ENCODE measurements around the gene DNAJC27. TPM values are rescaled to one million over a fixed set of nuclear protein-coding genes. Genes with fewer than 3 reads are reported as not detected.

Gene DNAJC27
- total RNA-seq, 4 donors from 2014 or later: 12.8 to 23.4 (median 14.0) TPM

- peak in 1 of 2 donors; percentile 65 for TF ChIP-seq POLR2A (IDR thresholded peaks at IDR 0.05)
- TF ChIP-seq CTCF (IDR thresholded peaks at IDR 0.05): no peak
- TF ChIP-seq EP300 (IDR thresholded peaks at IDR 0.05): peak in 1 of 2 donors; percentile 24
Measured at GRCh38 chr2:24920098-24920808, 51.5 kb downstream of the DNAJC27 start, which contains the start of gene ADCY3. ADCY3 (minus strand) TSS chr2:24920237; CDS start chr2:24918987, 1,250 bp downstream.

GRCh38 chr2:24919506-24920097 is 52.2 kb downstream of the DNAJC27 start:
- WGBS, 2 donors: 0 to 2% methylated on average over 19 to 47 of the region's 76 CpGs
- TF ChIP-seq CTCF (IDR thresholded peaks at IDR 0.05): no peak
- TF ChIP-seq EP300 (IDR thresholded peaks at IDR 0.05): no peak
- no peak for TF ChIP-seq POLR2A (IDR thresholded peaks at IDR 0.05)
- Histone ChIP-seq H3K4me3 (peak overlapping the region; percentile 52 to 90 (median 72)), H3K4me1 (peaks cover 0 to 58% (median 44%) of the 10 kb centered on the region in 4 donors), H3K27ac (peak overlapping the region; percentile 71 to 95 (median 84)), H3K9me3 (no peaks in the 10 kb centered on the region), H3K27me3 (no peaks in the 10 kb centered on the region), H3K36me3 (peaks cover 0 to 16% (median 0%) of the 10 kb centered on the region in 3 donors)
- no peak for DNase-seq (ENCODE audit: low spot score in 2 of 2)

More at GRCh38 chr2:24920098-24920808, 51.5 kb downstream of the DNAJC27 start, which contains the start of gene ADCY3:
- Histone ChIP-seq H3K36me3 (peaks cover 0 to 13% (median 0%) of the 10 kb centered on the region in 3 donors), H3K27ac (peak within 1 kb of the TSS; percentile 78 to 95 (median 88)), H3K9me3 (no peaks in the 10 kb centered on the region), H3K4me3 (peak within 1 kb of the TSS; percentile 57 to 90 (median 82)), H3K4me1 (peaks cover 0 to 51% (median 39%) of the 10 kb centered on the region in 4 donors), H3K27me3 (no peaks in the 10 kb centered on the region)
- WGBS, 2 donors: 1% methylated on average over 55 to 68 of the region's 103 CpGs
- peak in 1 of 2 donors; percentile 51 for DNase-seq (ENCODE audit: low spot score in 2 of 2)

- peak in 1 of 2 donors; percentile 20 for TF ChIP-seq EP300 (IDR thresholded peaks at IDR 0.05)
- no peak for TF ChIP-seq CTCF (IDR thresholded peaks at IDR 0.05)
- no peak for TF ChIP-seq POLR2A (IDR thresholded peaks at IDR 0.05)
- H3K9me3 ChIP-seq: no peaks in the 10 kb centered on the region
- WGBS, 2 donors: 23 to 45% methylated on average over 13 of the region's 13 CpGs
- H3K36me3 ChIP-seq: peaks cover 0 to 16% (median 0%) of the 10 kb centered on the region in 3 donors
- DNase-seq (ENCODE audit: low spot score in 2 of 2): no peak
- H3K27me3 ChIP-seq: no peaks in the 10 kb centered on the region
- H3K4me3 ChIP-seq: peak overlapping the region; percentile 52 to 90 (median 72)
- peaks cover 0 to 63% (median 47%) of the 10 kb centered on the region in 4 donors for H3K4me1 ChIP-seq
- peak overlapping the region; percentile 71 to 95 (median 84) for H3K27ac ChIP-seq
Measured at GRCh38 chr2:24919037-24919505, 52.7 kb downstream of the DNAJC27 start.

GRCh38 chr2:24918326-24919036 is 53.3 kb downstream of the DNAJC27 start:
- TF ChIP-seq EP300 (IDR thresholded peaks at IDR 0.05): no peak
- TF ChIP-seq POLR2A (IDR thresholded peaks at IDR 0.05): no peak
- no peak for TF ChIP-seq CTCF (IDR thresholded peaks at IDR 0.05)
- DNase-seq (ENCODE audit: low spot score in 2 of 2): no peak
- H3K27ac ChIP-seq: peak overlapping the region; percentile 71 to 95 (median 84)
- no peaks in the 10 kb centered on the region for H3K9me3 ChIP-seq
- H3K4me3 ChIP-seq: peak overlapping the region; percentile 52 to 90 (median 72)
- no peaks in the 10 kb centered on the region for H3K27me3 ChIP-seq
- peaks cover 0 to 16% (median 0%) of the 10 kb centered on the region in 3 donors for H3K36me3 ChIP-seq
- WGBS, 2 donors: 75 to 76% methylated on average over 38 to 41 of the region's 42 CpGs
- H3K4me1 ChIP-seq: peaks cover 0 to 69% (median 50%) of the 10 kb centered on the region in 4 donors

Data from tibial nerve (tissue), 4 donors.